PFSK-1 (cell line): Measurements from ENCODE around the gene STAT4.

Experiments used
- FOXP2 ChIP-seq: optimal IDR thresholded peaks from 2 replicates; pipeline ENCODE3; 2011; ENCODE audit warnings: borderline replicate concordance, control low read depth, inconsistent platforms; ENCODE audit not compliant: insufficient read depth; ENCODE audit errors: extremely low read length, extremely low read depth
- POLR2AphosphoS5 ChIP-seq: IDR thresholded peaks from 2 replicates; pipeline ENCODE4 v1.6.1; 2012; ENCODE audit warnings: low read depth, mild to moderate bottlenecking, control low read depth, low read length, moderate library complexity
- REST ChIP-seq, 2 experiments: IDR thresholded peaks; 2 replicates each; pipeline versions ENCODE4 v1.6.1 to v1.8.0; 2011 to 2012; ENCODE audit warnings: low read depth in 2 of 2, low read length in 2 of 2, control low read depth in 1 of 2, inconsistent platforms in 1 of 2, mild to moderate bottlenecking in 1 of 2, moderate library complexity in 1 of 2; ENCODE audit not compliant: insufficient read depth in 1 of 2
- SIN3A ChIP-seq: IDR thresholded peaks from 2 replicates; pipeline ENCODE4 v1.6.1; 2012; ENCODE audit warnings: mild to moderate bottlenecking, low read length, moderate library complexity, borderline replicate concordance; ENCODE audit not compliant: insufficient read depth
- TAF1 ChIP-seq: IDR thresholded peaks from 2 replicates; pipeline ENCODE4 v1.6.1; 2012; ENCODE audit warnings: low read length, control low read depth, borderline replicate concordance; ENCODE audit not compliant: insufficient read depth

The STAT4 gene

GRCh38 chr2:191082321-191082720 is 68.5 kb downstream of the STAT4 start:
- no peak for TF ChIP-seq SIN3A
- TF ChIP-seq FOXP2, result no peak
- TF ChIP-seq REST (IDR thresholded peaks at IDR 0.05; ENCODE audit: insufficient read depth in 1 of 2, low read depth in 2 of 2, low read length in 2 of 2), result no peak
- TF ChIP-seq POLR2AphosphoS5, result no peak

- TF ChIP-seq REST (IDR thresholded peaks at IDR 0.05; ENCODE audit: insufficient read depth in 1 of 2, low read depth in 2 of 2, low read length in 2 of 2) (no peak), POLR2AphosphoS5 (no peak), FOXP2 (no peak), TAF1 (no peak), SIN3A (no peak)
Observed at GRCh38 chr2:191081411-191082155, 69.2 kb downstream of the STAT4 start.

- TF ChIP-seq SIN3A (no peak), POLR2AphosphoS5 (no peak), FOXP2 (no peak), TAF1 (no peak), REST (IDR thresholded peaks at IDR 0.05; ENCODE audit: insufficient read depth in 1 of 2, low read depth in 2 of 2, low read length in 2 of 2) (no peak)
Observed at GRCh38 chr2:191078165-191078867, 72.5 kb downstream of the STAT4 start.

- TF ChIP-seq TAF1 (no peak), SIN3A (no peak), FOXP2 (no peak), POLR2AphosphoS5 (no peak), REST (IDR thresholded peaks at IDR 0.05; ENCODE audit: insufficient read depth in 1 of 2, low read depth in 2 of 2, low read length in 2 of 2) (no peak)
Observed at GRCh38 chr2:191070276-191070675, 80.5 kb downstream of the STAT4 start.
